HG03432 (cell line): ENCODE measurements around the gene DPYSL4.
A peak's percentile ranks its signal among the peaks of the same experiment; 100 is the strongest.
"Not testable (repeated sequence)": the region's sequence is repeated elsewhere in the genome, so short reads cannot be mapped to it uniquely, and the experiment has no call there.

Experiments
- ATAC-seq: cut with Tn5 transposase; IDR thresholded peaks from one replicate; pipeline ENCODE4 v1.9.1; 2021; ENCODE audit warnings: mild to moderate bottlenecking, moderate library complexity; ENCODE audit not compliant: unreplicated experiment

DPYSL4 gene

DNA sequence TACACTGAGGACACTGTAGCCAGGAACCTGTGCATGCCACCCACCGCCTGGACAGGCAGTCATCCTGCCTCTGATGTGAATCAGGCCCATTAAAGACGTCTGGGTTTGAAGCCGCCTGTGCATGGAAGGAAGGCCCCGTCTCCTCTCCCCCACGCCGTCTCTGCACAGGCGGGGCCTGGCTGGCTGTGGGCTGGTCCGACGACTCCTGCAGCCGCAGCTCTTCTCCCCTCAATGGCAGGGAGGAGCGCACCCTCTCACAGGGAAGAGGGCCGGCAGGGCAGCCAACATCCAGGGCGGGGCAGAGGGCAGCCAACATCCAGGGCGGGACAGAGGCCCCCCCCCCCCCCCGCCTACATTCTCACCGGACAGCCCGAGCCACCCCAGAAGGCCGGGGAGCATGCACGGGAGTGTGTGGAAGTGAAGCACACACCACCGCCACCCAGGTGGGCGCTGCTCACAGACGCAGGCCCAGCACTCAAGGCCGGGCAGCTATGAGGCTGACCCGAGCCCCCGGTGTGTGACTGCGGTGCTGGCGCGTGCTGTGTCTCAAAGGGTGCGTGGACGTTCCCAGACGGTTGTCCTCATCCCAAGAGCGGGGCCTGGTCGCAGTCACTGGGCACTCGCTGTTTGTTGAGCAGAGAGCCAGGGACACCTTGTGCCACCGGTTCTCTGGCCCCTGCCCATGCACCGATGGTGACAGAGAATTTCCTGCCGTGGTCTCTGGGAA, 19.1 kb downstream of the DPYSL4 start:
- no peak for ATAC-seq

DNA sequence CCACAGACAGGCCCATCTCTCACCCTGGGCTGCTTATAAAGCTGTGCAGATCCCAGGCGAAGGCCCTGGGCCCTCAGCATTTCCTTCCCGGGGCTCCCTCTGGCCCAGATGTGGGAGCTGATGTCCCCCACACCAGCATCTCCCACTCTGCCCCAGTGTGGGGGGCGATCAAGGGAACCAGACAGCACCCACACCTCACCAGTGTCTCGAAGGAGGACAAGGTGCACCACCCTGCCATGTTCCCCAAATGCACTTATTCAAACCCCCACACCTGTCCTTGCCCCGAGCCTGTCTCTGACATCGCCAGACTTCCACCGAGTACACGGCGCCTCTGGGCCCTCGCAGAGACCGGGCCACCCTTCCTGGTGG, 19.6 kb downstream of the DPYSL4 start:
- ATAC-seq: no peak

DNA sequence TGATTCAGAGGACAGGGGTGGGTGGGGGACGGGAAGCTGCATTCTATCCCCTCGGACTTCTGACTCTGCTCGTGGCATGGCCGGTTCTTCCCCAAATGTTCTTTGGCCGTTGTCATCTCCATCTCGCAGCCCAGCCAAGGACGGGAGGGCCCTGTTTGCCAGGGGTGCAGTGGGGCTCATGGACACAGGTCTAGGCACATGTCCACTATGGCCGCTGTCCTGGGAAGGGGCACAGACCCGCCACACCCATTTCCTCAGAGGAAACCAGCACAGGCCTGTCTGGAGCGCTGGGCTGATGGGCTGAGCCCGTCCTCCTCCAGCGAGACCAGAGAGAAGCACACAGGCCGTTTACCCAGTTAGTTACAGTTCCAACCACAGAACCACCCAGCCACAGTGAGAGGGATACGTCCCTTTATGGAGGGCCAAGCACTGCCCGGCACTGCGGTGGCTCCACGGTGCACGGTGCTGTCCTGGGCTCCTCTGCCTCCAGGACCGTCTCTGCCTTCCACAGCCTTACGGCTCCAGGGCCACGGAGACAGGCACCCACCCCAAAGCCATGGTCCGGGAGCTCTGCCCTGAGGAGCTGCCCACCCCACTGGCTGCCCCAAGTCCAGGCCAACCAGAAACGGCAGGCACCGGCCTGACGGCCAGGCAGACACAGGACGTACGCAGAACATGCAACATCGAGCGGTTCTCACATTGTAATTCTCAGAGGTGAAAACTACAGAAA, 20.2 kb downstream of the DPYSL4 start:
- no peak for ATAC-seq

DNA sequence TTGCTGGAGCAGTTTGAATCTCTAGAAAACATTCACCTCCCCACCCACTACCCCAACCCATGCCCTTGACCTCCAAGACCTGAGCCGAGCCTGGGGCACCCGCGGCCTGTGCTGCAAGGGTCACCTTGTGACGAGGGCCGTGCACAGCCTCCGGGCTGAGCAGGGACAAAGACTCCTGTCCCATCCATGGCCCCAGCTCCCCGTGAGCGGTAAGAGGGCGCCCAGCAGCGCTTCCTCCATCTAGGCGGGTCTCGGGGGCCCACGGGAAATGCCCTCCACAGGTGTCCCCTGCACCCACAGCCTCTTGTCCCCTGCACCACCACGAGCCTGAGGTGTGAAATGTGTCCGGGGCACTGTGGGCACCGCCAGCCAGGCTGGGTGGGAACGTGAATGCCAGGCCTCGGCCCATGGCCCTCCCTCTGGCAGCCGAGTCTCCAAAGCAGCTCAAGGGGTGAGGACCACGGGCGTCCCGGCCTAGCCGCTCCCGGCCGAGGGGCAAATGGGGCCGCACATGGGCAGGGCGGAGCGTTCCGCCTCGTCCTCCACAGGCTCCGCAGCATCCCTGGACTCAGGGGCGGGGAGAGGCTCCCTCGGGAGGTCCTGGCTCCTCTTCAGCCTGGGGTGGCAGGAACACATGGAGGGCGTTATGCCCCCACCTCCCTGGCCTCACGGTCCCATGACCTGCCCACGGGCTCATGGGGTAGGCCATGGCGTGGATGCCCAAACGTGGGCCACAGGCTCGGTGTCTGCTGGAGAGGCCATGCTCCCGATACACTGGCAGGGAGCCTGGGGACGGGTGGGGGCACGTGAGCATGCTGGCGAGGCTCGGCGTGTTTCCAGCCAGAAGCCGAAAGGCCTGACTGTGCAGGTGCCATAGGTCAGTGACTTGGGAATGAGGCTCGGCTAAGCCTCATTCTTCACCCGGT, 21.1 kb downstream of the DPYSL4 start:
- no peak for ATAC-seq

DNA sequence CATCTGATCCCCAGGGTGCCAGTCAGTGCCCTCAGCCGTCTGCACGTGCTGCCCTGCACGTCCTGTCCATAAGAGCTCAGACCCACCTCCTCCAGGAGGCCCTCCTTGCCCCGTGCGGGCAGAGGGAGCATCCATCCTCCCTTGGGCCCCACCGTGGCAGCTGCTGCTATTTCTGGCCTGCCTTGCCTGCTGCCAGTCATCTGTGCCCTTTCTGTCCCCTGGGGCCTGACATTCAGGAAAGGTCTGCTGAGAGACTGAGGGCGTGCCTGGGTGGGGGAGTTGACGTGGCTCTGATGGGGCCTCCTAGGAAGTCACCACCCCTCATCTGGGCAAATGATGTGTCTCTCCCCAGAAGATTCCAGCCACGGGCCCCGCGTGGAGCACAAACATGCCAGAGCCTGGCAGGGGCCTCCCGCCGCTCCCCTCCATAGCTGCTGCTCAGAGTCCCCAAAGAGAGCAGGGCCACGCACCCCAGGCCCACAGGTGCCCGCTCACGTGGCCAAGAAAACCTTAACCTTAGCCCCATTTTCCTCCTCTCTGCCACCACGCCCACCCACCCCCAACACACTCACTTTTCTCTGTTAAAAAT, 21.8 kb downstream of the DPYSL4 start:
- no peak for ATAC-seq

DNA sequence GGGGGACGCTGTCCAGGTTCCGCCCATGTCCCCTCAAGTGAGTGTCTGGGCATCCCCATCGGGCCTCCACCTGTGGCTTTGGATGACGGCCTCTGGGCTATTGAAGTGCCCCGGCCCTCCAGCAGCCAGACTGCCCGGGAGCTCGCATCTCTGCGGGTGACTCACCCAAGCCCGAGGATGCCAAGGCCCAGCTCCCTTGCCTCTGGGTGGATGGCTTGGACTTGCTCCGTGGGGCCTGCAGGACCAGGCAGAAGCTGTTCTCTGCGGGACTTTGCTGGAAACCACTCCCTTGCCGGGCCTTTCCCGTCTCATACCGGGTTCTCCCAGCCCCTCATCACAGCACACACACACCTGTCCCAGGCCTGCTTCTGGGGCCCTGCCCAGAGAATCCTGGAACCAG, 22.4 kb downstream of the DPYSL4 start:
- no peak for ATAC-seq

DNA sequence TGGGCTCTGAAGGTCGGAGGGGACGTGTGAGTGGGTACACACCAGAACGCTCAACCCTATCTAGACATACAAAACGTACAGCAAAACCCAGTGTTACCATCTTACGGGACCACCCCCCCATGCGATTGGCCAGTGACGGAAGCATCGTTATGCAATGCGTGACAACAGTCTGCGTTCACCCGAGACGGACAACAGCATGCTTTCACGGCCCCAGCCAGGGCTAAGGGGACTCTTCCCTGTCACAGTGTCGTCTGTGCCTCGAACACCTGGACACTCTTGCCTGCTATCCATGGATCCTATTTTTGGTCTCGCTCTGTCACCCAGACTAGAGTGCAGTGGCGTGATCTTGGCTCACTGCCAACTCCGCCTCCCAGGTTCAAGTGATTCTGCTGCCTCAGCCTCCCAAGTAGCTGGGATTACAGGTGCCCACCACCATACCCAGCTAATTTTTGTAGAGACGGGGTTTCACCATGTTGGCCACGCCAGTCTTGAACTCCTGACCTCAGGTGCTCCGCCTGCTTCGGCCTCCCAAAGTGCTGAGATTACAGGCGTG, 23.3 kb downstream of the DPYSL4 start:
- no peak for ATAC-seq

DNA sequence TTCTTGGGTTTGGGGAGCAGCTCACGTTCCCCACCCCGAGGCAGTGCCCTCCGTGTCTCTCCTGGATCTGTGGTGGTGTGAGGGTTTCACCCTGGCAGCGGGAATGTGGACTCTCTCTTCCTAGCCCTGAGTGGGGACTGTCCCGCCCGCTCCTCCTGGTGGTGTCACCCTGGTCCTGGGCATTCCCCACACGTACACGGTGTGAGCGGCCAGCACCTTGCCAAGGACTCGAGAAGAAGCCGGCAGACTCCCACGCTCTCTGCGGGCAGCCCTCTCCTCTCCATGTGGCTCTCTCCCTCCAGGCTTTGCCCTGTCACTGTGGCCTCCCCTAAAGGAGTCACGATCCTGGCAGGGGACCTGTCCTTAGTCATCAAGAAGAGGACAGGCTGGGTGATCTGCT, 24.0 kb downstream of the DPYSL4 start:
- ATAC-seq: no peak

DNA sequence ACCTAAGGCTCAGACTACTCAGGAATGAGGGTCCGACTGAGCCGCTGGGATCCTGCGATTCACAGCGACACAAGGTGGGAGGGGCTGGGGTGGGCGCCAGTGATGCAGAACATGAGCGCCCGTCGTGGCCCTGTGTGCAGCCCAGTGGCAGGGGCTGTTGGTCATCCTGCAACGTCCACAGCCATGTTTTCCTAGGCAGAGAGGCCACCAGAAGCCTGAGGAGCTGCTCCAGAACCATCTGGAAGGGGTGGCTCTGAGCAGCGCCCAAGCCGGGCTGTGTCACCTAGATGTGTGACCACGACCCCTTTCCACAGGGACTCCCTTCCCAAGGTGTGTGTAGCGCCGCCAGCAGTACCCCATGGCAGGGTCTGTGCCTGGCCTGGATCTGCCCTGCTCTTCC, 24.5 kb downstream of the DPYSL4 start:
- ATAC-seq: no peak

DNA sequence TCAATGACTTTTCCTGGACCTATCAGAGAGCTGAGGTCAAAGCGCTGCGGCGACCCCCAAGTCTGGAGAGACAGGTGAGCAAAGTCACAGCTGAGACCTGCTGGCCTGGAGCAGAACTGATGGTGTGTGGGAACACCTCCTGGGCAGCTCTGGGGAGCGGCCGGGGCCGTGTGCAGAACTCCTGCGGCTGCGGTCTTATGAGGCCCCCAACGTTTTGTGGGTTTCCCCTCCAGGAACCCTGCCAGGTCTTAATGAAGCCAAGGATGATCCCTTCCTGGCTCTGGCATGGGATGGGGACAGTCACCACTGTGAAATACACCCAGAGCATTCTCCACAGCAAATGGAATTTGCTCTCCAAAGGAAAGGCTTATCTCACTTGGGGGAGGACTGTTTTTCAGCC, 26.1 kb downstream of the DPYSL4 start:
- no peak for ATAC-seq

DNA sequence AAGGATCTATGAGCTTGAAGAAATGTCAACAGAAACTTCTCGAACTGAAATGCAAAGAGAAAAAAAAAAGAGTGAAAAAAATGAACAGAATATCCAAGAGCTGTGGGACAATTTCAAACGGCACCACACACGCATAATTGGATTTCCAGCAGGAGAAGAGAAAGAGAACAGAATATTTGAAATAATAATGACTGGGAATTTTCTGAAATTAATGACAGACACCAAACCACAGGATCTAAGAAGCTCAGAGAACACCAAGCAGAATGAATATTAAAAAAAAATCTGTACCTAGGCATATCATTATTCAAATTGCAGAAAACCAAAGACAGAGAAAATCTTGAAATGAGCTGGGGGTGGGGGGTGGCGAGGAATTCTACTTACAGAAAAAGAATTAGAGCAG, 27.2 kb downstream of the DPYSL4 start:
- ATAC-seq: no peak

DNA sequence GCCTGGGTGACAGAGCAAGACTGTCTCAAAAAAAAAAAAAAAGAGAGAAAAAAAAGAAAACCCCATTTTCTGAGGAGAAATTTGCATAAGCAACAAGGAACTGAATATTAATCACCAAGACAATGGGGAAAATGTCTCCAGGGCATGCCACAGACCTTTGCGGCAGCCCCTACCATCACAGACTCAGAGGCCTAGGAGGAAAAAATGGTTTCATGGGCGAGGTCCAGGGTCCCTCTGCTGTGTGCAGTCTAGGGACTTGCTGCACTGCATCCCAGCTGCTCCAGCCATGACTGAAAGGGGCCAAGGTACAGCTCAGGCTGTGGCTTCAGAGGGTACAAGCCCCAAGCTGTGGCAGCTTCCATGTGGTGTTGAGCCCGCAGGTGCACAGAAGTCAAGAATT, 29.7 kb downstream of the DPYSL4 start:
- not testable (repeated sequence) for ATAC-seq

DNA sequence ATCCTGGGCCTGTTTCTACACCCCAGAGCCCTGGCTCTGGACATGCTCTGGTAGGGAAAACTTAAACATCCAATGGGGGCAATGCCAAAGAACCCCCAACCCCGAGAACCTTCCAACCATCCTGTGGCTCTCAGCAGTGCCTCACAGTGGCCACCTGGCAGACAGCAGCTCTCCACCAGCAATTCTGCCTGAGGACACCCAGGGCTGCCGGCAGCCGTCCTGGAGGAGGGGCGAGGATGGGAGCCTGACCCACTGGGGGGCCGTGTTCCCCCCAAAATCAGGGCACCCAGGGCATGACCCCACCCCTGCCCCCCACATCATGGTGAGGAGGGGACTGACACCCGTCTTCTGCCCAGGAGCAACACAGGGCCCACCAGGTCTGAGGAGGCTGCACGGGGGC, 32.7 kb downstream of the DPYSL4 start:
- ATAC-seq: no peak

DNA sequence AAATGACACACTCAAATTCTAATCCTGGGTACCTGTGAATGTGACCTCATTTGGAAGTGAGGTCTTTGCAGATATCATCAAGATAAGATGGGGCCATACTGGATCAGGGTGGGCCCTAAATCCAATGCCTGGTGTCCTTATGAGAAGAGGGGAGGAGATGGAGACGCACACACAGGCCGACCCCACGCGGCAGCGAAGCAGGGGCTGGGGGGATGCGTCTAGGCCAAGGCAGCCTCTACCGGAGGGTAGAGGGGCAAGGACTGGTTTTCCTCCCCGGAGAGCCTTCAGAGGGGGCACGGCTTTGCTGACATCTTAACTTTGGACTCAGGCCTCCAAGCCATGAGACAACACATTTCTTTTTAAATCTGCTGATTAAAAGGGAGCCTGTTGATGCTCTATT, 33.3 kb downstream of the DPYSL4 start:
- ATAC-seq: no peak

DNA sequence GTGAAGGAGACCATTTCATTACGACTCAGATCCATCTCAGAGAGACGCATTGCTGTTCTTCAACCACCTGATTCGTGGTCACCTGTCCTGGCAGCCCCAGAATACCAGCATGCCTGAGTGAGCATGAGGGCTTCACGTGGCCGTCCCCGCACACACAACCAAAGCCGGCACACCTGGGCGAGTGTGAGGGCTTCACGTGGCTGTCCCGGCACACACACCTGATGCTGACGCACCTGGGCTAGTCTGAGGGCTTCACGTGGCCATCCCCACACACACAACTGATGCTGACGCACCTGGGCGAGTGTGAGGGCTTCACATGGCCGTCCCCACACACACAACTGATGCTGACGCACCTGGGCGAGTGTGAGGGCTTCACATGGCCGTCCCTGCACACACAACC, 34.2 kb downstream of the DPYSL4 start:
- ATAC-seq: not testable (repeated sequence)

DNA sequence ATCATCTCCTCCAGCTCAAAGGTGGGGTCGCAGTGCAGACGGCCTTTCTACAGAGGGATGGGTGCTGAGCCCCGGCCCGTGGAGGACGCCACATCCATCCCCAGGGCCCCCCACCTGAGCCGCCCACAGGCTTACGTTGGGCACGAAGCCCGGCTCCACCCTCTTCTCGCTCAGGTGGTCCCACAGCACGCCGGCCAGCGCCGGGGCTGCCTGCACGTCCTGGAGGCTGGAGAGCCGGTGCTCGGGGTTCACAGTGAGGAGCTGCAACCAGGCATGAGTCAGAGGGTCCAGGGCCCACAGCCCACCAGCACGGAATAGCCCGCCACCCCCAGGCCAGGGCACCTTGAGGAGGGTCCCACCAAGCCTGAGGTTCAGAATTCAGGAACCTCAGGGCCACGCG, 36.0 kb downstream of the DPYSL4 start:
- no peak for ATAC-seq

DNA sequence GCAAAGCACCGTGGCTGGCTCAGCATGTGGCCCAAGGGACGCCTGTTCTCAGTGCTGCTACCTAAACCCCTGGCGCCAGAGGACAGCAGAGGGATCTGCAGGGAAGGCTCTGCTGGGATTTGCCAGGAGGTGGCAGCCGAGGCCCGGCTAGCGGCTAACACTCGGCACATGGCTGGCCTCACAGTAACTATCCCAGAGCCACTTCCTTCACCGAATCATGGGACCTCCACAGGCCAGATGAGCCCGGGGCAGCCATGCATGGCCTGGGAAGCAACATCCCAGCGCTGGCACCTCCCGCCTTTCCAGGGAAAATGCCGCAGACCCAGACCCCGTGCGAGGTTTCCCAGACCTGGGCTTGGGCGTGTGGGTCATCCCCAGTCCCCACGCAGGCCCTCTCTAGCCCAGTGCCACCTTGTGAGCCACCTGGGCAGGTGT, 36.4 kb downstream of the DPYSL4 start:
- ATAC-seq: peak; percentile 94

DNA sequence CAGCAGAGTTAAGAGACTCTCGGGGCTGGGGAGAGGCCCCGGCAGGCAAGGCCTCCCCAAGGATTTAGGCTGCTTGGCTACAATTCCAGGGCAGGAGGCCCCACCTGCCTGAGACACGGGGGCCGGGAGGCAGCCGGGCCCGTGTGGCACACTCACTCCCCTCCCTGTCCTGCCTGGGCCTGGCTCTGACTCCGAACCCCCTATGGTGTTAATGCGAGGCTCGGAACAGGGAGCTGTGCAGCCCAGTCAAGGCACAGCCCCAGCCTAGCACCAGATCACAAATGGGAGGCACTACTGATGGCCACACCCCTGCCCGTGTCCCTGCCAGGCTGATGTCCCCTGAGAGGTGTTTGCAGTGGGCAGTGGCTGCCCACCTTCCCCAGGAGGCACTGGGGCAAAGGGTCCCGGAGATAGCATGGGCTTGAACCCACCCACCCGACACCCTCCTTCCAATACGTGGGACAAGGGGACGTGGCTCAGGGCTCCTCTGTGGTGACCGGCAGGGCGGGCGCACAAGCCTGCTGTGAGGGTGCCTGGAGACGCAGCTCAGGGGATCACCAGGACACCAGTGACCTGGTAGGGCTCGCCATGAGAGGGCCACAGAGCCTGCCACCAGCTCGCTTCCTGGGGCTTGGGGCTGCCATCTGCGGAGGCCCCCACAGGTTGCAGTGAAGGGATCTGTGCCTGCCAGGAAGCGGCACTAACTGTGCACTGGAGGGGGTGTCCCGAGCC, 37.0 kb downstream of the DPYSL4 start:
- no peak for ATAC-seq

DNA sequence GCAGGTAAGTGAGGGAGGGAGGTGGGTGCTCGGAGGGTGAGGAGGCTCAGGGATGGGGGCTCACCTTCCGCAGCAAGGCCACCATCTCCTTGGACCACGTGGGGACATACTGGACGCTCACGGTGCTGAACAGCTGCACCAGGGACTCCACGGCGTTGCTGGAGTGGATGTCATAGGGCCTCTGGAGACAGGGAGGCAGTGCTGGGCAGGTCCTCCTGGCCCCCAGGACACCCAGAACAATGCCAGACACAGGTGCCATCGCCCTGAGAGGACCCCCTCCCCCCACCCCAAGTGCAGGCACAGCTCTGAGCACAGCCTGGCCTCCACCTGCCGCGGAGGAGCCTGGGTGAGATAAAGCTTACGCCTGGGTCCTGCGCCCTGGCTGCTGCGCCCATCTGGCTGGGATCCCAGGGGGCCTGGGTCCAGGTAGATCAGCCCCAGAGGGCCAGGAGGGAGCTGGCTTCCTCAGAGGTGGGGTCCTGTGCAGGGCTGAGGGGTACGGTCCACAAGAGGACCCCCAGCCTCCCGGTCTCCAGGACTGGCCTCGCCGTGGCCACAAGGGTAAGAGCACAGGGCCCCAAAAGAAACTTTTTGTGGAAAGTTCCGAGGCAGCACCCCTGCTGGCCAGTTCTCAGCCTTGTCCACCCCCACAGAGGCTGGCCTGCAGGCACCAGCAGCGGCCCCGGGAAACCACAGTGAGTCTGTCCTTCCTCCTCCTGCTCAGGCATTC, 37.8 kb downstream of the DPYSL4 start:
- no peak for ATAC-seq
